Measurements from ENCODE around the gene CMTR1. TPM values are rescaled to one million over a fixed set of nuclear protein-coding genes. Genes with fewer than 3 reads are reported as not detected.
A peak's percentile ranks its signal among the peaks of the same experiment; 100 is the strongest.
"Not testable (repeated sequence)": the region's sequence is repeated elsewhere in the genome, so short reads cannot be mapped to it uniquely, and the experiment has no call there.

Gene CMTR1
- total and polyA plus RNA-seq, 2 donors: 32.2 to 39.6 TPM

DNA sequence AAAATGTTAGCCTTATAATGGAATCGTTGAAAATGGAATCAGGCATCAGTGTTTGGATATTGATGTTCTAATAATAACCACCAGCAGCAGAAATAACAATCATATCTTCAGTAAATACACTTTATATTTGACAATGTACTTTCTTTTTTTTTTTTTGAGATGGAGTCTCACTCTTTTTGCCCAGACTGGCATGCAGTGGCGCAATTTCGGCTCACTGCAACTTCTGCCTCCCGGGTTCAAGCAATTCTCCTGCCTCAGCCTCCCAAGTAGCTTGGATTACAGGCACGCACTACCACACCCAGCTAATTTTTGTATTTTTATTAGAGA, 10.2 kb downstream of the CMTR1 start:
- H3K9me3 ChIP-seq (ENCODE audit: control insufficient read depth in 2 of 2, insufficient read depth in 1 of 2, low read length in 1 of 2); H3K4me1 ChIP-seq (ENCODE audit: control insufficient read depth in 2 of 2, insufficient read depth in 2 of 2, low read length in 2 of 2); H3K4me3 ChIP-seq (ENCODE audit: low read length in 2 of 2); H3K27me3 ChIP-seq (ENCODE audit: control insufficient read depth in 2 of 2, insufficient read depth in 1 of 2, low read length in 1 of 2); H3K27ac ChIP-seq (ENCODE audit: low read depth in 1 of 2, low read length in 1 of 2); DNase-seq (ENCODE audit: low read depth in 6 of 9, low spot score in 9 of 9): not testable (repeated sequence)
- peaks cover 37 to 82% of the 10 kb centered on the region in 2 donors for H3K36me3 ChIP-seq (ENCODE audit: control insufficient read depth in 2 of 2, insufficient read depth in 2 of 2, low read length in 1 of 2)
- WGBS: 95% methylated on average over 5 of the region's 5 CpGs

DNA sequence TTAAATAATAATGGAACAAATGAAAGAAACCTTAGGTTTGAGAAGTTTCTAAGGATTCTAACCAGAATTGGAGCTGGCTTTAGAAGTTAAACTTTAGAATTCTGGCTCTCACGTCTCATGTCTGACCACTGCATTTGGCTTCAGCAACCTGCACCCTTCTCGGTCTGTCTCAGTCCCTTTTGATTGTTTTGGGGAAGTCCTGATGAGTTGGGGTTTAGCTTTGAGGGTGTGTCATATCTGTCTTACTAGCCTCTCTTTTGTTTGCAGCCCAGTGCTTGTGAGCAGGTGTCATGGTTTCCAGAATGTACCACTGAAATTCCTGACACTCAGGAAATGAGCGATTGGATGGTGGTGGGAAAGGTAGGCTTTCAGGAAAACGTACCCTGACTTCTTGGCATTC, 17.0 kb downstream of the CMTR1 start:
- no peak overlapping the region for H3K4me3 ChIP-seq (ENCODE audit: low read length in 2 of 2)
- no peak overlapping the region for H3K27ac ChIP-seq (ENCODE audit: low read depth in 1 of 2, low read length in 1 of 2)
- H3K27me3 ChIP-seq (ENCODE audit: control insufficient read depth in 2 of 2, insufficient read depth in 1 of 2, low read length in 1 of 2): no peaks in the 10 kb centered on the region
- H3K36me3 ChIP-seq (ENCODE audit: control insufficient read depth in 2 of 2, insufficient read depth in 2 of 2, low read length in 1 of 2): peaks cover 78 to 93% of the 10 kb centered on the region in 2 donors
- no peak for DNase-seq (ENCODE audit: low read depth in 6 of 9, low spot score in 9 of 9)
- no peaks in the 10 kb centered on the region for H3K4me1 ChIP-seq (ENCODE audit: control insufficient read depth in 2 of 2, insufficient read depth in 2 of 2, low read length in 2 of 2)
- WGBS: 96% methylated on average over 4 of the region's 4 CpGs
- no peaks in the 10 kb centered on the region for H3K9me3 ChIP-seq (ENCODE audit: control insufficient read depth in 2 of 2, insufficient read depth in 1 of 2, low read length in 1 of 2)

DNA sequence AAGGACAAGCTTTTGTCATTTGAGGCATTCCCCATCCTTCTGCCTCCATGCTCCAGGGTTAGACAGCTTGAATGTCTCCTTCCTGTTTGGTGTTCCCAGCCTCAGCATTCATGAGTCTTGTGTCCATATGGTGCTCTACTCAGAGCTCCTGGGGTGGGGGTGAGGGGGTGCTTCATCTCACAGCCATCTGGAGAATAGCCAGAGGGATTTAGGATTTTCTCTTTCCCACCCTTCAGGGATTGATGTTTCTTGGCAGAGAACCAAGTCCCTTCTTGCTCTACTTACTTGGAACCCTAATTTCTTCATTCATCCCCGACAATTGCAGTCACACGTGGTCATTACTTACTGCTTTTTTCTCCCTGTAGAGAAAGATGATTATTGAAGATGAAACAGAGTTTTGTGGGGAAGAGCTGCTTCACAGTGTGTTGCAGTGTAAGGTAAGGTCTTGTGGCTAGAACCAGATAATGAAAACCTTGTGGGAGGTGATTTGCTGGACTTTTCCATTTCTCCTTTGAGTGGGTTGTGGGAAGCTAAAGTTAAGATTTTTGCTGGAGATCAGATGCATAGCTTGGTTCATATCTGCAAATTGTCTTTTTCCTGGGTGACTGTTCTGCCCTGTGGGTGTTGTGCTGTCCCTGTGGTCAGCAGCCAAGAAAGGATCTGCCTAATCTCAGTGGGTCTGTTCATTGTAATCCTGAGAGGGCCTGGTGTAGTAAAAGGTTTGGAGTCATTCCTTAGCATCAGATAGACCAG, 18.6 kb downstream of the CMTR1 start:
- Histone ChIP-seq H3K4me1 (ENCODE audit: control insufficient read depth in 2 of 2, insufficient read depth in 2 of 2, low read length in 2 of 2) (peaks cover 0 to 8% of the 10 kb centered on the region in 2 donors), H3K4me3 (ENCODE audit: low read length in 2 of 2) (no peak overlapping the region), H3K27me3 (ENCODE audit: control insufficient read depth in 2 of 2, insufficient read depth in 1 of 2, low read length in 1 of 2) (no peaks in the 10 kb centered on the region), H3K27ac (ENCODE audit: low read depth in 1 of 2, low read length in 1 of 2) (no peak overlapping the region), H3K9me3 (ENCODE audit: control insufficient read depth in 2 of 2, insufficient read depth in 1 of 2, low read length in 1 of 2) (no peaks in the 10 kb centered on the region), H3K36me3 (ENCODE audit: control insufficient read depth in 2 of 2, insufficient read depth in 2 of 2, low read length in 1 of 2) (peaks cover 78 to 94% of the 10 kb centered on the region in 2 donors)
- no peak for DNase-seq (ENCODE audit: low read depth in 6 of 9, low spot score in 9 of 9)
- WGBS: 94% methylated on average over 2 of the region's 2 CpGs

DNA sequence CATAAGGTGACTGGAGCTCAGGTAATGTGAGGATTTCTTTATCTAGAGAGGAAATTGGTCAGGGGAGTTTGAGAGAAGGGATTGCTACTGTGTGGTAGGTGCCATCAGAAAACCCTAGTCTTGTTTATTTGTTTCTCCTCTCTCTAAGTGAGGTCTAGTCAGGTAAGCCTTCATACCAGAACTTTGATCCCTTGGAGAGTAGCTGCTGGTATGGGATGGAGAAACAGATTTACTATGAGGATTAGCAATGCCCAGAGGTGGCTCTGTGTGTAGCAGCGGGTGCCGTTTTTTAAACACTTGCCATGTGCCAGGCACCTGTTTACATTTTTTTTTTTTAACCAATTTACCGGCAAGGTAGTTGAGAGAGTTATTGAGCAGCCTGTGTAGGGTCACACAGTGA, 19.5 kb downstream of the CMTR1 start:
- Histone ChIP-seq H3K9me3 (ENCODE audit: control insufficient read depth in 2 of 2, insufficient read depth in 1 of 2, low read length in 1 of 2) (no peaks in the 10 kb centered on the region), H3K27ac (ENCODE audit: low read depth in 1 of 2, low read length in 1 of 2) (no peak overlapping the region), H3K27me3 (ENCODE audit: control insufficient read depth in 2 of 2, insufficient read depth in 1 of 2, low read length in 1 of 2) (no peaks in the 10 kb centered on the region), H3K4me1 (ENCODE audit: control insufficient read depth in 2 of 2, insufficient read depth in 2 of 2, low read length in 2 of 2) (peaks cover 0 to 9% of the 10 kb centered on the region in 2 donors), H3K36me3 (ENCODE audit: control insufficient read depth in 2 of 2, insufficient read depth in 2 of 2, low read length in 1 of 2) (peaks cover 72 to 94% of the 10 kb centered on the region in 2 donors), H3K4me3 (ENCODE audit: low read length in 2 of 2) (no peak overlapping the region)
- no peak for DNase-seq (ENCODE audit: low read depth in 6 of 9, low spot score in 9 of 9)
- 97% methylated on average over 3 of the region's 3 CpGs for WGBS

DNA sequence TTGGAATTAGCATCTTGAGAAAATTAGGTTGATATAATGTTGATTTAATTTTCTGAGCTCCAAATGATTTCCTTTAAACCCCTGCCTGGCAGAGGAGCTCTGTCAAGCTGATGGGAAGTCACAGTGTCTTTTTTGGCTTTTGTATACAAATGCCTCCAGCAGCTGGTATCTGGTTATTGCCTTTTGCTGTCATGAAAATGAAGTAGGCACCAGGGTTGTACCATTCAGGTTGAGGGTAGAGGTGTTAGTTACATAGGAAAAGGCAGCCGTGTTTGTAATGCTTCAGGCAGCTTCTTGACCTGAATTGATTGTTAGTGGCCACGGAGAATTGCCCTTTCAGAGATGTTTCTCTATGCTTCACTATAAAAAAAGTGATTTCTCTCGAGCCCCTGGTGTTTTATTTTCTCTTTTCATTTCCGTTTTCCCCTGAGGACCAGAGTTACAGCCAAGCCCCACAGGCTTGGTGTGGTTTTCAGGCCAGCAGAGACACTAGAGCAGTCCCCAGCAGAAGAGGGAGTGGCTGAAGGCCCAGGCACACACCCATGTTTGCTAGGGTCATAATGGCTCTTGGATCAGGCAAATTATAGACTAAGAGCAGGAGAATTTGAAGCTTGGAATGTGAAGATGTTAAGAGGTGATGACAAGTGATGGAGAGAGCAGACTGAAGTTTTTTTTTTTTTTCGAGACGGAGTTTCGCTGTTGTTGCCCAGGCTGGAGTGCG, 21.6 kb downstream of the CMTR1 start:
- Histone ChIP-seq H3K27ac (ENCODE audit: low read depth in 1 of 2, low read length in 1 of 2) (no peak overlapping the region), H3K4me3 (ENCODE audit: low read length in 2 of 2) (no peak overlapping the region), H3K4me1 (ENCODE audit: control insufficient read depth in 2 of 2, insufficient read depth in 2 of 2, low read length in 2 of 2) (peaks cover 0 to 9% of the 10 kb centered on the region in 2 donors), H3K36me3 (ENCODE audit: control insufficient read depth in 2 of 2, insufficient read depth in 2 of 2, low read length in 1 of 2) (peaks cover 72 to 93% of the 10 kb centered on the region in 2 donors), H3K27me3 (ENCODE audit: control insufficient read depth in 2 of 2, insufficient read depth in 1 of 2, low read length in 1 of 2) (no peaks in the 10 kb centered on the region), H3K9me3 (ENCODE audit: control insufficient read depth in 2 of 2, insufficient read depth in 1 of 2, low read length in 1 of 2) (no peaks in the 10 kb centered on the region)
- WGBS: 95% methylated on average over 8 of the region's 8 CpGs
- DNase-seq (ENCODE audit: low read depth in 6 of 9, low spot score in 9 of 9): no peak

DNA sequence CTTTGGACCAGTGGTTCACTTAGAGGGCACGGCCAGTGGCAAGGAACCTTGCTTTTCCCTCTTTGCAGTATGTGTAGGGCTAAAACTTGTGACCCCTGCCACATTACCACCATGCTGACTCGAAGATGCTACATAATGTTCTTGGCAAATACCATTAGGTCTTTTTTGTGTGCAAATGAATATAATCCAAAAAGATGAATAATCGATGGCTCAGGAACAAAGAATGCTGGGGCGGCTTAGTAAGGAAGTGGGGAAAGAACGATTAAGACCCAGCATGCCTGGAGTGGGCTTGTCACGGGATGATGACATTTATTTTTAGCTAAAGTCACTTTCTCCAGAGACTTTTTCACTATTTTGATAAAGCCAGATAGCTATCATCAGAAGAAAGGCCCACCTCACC, 23.1 kb downstream of the CMTR1 start:
- DNase-seq (ENCODE audit: low read depth in 6 of 9, low spot score in 9 of 9): no peak
- H3K4me3 ChIP-seq (ENCODE audit: low read length in 2 of 2): no peak overlapping the region
- peaks cover 76 to 95% of the 10 kb centered on the region in 2 donors for H3K36me3 ChIP-seq (ENCODE audit: control insufficient read depth in 2 of 2, insufficient read depth in 2 of 2, low read length in 1 of 2)
- 98% methylated on average over 6 of the region's 6 CpGs for WGBS
- H3K4me1 ChIP-seq (ENCODE audit: control insufficient read depth in 2 of 2, insufficient read depth in 2 of 2, low read length in 2 of 2): peaks cover 0 to 14% of the 10 kb centered on the region in 2 donors
- H3K9me3 ChIP-seq (ENCODE audit: control insufficient read depth in 2 of 2, insufficient read depth in 1 of 2, low read length in 1 of 2): no peaks in the 10 kb centered on the region
- no peaks in the 10 kb centered on the region for H3K27me3 ChIP-seq (ENCODE audit: control insufficient read depth in 2 of 2, insufficient read depth in 1 of 2, low read length in 1 of 2)
- no peak overlapping the region for H3K27ac ChIP-seq (ENCODE audit: low read depth in 1 of 2, low read length in 1 of 2)

DNA sequence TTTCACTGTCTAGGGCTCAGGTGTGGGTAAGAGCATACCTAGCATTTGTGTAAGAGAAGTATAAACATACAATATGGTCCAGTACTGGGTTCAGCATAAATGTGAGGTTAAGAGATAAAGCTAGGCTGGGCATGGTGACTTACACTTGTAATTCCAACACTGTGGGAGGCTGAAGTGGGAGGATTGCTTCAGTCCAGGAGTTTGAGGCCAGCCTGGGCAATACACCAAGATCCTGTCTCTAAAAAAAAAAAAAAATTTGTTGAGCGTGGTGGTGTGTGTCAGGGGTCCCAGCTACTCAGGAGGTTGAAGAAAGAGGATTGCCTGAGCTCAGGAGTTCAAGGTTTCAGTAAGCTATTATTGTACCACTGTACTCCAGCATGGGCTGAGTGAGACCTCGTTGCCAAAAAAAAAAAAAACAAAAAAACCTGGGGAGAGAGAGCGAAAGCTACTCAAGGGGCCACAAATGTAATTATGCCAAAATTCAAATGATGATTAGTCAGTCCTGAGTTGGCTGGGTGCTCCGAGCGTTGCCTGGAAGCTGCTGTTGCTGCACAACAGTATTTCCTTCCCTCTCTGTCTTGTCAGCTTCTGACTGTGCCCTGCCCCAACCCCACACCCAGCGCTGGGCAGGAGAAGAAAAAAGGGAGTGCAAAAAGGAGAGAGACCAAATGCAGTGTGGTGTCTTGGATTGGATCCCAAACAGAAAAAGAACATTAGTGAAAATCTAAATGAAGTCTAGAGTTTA, 24.0 kb downstream of the CMTR1 start:
- DNase-seq (ENCODE audit: low read depth in 6 of 9, low spot score in 9 of 9): no peak
- Histone ChIP-seq H3K4me3 (ENCODE audit: low read length in 2 of 2) (no peak overlapping the region), H3K9me3 (ENCODE audit: control insufficient read depth in 2 of 2, insufficient read depth in 1 of 2, low read length in 1 of 2) (no peaks in the 10 kb centered on the region), H3K27me3 (ENCODE audit: control insufficient read depth in 2 of 2, insufficient read depth in 1 of 2, low read length in 1 of 2) (no peaks in the 10 kb centered on the region), H3K36me3 (ENCODE audit: control insufficient read depth in 2 of 2, insufficient read depth in 2 of 2, low read length in 1 of 2) (peaks cover 76 to 95% of the 10 kb centered on the region in 2 donors), H3K4me1 (ENCODE audit: control insufficient read depth in 2 of 2, insufficient read depth in 2 of 2, low read length in 2 of 2) (peaks cover 0 to 14% of the 10 kb centered on the region in 2 donors), H3K27ac (ENCODE audit: low read depth in 1 of 2, low read length in 1 of 2) (no peak overlapping the region)
- WGBS: 93% methylated on average over 6 of the region's 6 CpGs

DNA sequence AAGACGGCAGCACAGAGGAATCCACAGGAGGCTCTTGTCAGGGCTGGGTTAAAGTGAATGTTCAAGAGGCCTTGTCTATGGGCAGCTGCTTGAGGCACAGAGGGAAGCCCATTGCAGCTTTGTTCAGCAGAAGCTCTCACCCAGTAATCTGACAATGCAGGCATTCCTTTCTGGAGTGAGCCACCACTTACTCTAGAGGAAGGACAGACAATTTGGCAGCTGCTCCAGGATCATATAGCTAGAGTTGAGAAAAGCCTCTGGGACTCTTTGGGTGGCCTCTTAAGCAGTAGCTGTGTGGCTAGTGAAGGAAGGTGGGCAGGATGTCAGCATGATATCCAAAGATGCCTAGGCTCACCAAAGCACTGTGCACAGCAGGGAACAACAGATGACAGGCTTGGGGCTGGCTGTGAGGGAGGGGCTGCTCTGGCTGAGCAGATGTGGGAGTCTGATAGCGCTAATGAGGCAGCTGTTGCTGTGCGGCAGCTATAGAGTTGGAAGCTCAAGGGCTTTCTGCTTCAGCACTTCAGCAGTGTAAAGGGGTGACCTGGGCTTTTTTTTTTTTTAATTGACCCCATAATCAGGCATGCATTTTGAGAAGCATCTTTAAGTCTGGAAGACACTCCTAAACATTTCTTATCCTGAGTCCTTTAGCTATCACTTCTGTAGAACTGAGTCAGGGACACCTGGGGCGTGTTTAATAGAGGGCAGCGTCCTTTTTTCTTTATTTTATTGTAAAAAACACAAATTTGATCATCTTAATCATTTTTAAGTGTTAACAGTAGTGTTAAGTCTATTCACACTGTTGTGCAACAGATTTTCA, 27.2 kb downstream of the CMTR1 start:
- Histone ChIP-seq H3K9me3 (ENCODE audit: control insufficient read depth in 2 of 2, insufficient read depth in 1 of 2, low read length in 1 of 2) (no peaks in the 10 kb centered on the region), H3K27me3 (ENCODE audit: control insufficient read depth in 2 of 2, insufficient read depth in 1 of 2, low read length in 1 of 2) (no peaks in the 10 kb centered on the region), H3K4me3 (ENCODE audit: low read length in 2 of 2) (no peak overlapping the region), H3K36me3 (ENCODE audit: control insufficient read depth in 2 of 2, insufficient read depth in 2 of 2, low read length in 1 of 2) (peaks cover 60 to 87% of the 10 kb centered on the region in 2 donors), H3K4me1 (ENCODE audit: control insufficient read depth in 2 of 2, insufficient read depth in 2 of 2, low read length in 2 of 2) (peaks cover 0 to 14% of the 10 kb centered on the region in 2 donors), H3K27ac (ENCODE audit: low read depth in 1 of 2, low read length in 1 of 2) (peak overlapping the region in 1 of 2 donors; percentile 21)
- DNase-seq (ENCODE audit: low read depth in 6 of 9, low spot score in 9 of 9): peak in 2 of 9 donors; percentile 29 to 46
- 96% methylated on average over 5 of the region's 5 CpGs for WGBS

All from thymus (tissue), 11 donors.